Measurements from ENCODE around the gene GTPBP4. TPM values are rescaled to one million over a fixed set of nuclear protein-coding genes. Genes with fewer than 3 reads are reported as not detected.
"Not testable (repeated sequence)": the region's sequence is repeated elsewhere in the genome, so short reads cannot be mapped to it uniquely, and the experiment has no call there.

Gene GTPBP4
- polyA plus RNA-seq, 5 donors = 53.3 to 62.4 (median 55.7) TPM

DNA sequence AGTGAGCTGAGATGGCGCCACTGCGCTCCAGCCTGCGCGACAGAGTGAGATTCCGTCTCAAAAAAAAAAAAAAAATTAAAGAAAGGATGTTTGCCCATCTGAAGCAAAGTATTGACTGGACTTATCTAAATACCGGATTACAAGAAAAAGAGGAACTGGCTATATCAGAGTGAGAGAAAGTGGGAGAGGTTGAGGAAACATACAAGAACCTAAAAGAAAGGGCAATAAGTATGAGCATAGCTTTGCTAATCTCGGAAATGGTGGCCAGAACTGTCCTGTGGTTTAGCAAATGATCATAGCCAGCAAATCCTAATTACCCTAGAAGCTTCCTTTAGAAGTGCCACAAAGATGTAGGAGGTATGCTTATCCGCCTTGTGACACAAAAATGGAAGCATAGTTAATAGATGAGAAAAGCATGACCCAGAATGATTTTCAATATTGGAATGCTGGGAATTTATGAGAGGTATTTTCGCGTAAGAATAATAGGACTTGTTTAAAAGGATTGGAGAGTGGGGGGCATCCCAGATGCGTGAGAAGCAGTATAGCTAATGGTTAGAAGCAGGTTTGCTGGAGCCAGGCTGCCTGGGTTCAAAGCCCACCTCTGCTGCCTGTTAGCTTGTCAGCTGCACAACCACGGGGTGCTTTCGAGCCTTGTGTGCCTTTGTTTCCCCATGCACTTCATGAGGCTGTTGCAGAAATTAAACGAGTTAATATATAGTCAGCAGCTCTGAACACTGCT lies 1.2 kb upstream of the GTPBP4 start:
- DNase-seq = no peak

DNA sequence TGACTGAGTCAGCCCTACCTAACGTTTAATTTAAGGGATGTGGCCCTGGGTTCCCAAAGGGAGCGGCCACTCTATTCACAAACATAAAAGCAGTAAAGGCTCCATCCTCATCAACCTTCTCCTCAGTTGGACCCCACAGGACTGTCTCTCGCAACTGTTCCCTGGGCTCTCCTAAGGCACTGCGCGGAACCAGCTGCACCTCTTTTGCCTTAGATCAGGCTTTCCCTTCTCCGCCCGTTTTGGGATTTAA lies 689 bp upstream of the GTPBP4 start:
- DNase-seq = no peak

DNA sequence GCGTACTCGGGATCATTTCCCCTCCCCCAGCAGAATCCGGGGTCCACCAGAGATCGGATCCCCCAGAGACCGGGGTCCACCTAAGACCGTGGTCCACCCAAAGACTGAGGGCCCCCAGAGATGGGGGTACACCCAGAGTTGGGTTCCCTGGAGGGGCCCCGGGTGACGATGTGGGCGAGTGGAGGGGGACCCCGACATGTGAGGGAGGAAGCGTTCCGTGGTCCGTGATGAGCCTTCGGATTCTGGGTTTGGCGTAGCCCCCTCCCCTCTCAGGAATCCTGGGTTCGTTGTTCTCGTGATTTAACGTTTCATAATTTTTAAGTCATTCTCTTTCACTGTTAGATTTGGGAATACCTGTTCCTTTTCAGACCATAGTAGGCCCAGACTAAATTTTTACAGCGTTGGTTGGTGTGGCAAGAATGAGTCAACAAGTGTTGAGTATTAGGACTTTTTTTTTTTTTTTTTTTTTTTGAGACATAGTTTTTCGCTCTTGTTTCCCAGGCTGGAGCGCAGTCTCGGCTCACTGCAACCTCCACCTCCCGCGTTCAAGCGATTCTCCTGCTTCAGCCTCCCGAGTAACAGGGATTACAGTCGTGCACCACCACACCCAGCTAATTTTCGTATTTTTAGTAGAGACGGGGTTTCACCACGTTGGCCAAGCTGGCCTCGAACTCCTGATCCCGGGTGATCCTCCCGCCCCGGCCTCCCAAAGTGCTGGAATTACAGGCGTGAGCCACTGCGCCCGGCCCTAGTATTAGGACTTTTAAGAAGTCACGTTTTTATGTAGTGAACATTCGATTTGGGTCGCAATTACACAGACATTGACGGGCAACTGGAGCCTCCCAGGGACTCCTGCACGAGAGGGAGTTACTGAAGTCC lies 672 bp downstream of the GTPBP4 start:
- DNase-seq = no peak

DNA sequence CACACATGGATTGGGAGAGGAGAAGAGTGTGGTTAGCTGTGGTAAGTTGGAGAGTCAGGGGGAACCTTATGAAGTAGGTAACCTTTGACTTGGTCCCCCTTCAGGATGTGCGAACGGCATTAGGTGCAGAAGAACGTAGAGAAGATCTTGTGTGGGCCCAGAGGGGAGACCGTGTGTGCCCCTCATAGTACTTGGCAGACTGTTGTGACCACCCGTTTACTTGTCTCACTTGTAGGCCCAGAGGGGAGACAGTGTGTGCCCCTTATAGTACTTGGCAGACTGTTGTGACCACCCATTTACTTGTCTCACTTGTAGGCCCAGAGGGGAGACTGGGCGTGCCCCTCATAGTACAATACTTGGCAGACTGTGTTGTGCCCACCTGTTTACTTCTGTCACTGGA lies 2.6 kb downstream of the GTPBP4 start:
- no peak for DNase-seq

GRCh38 chr10:992467-992866 lies 4.2 kb downstream of the GTPBP4 start:
- DNase-seq = no peak

- DNase-seq = no peak
These were observed 4.6 kb downstream of the GTPBP4 start for GRCh38 chr10:992871-993270.

- no peak for DNase-seq
These were observed 6.8 kb downstream of the GTPBP4 start for GRCh38 chr10:994836-995558.

- no peak for DNase-seq
These were observed 7.3 kb downstream of the GTPBP4 start for GRCh38 chr10:995559-995926.

GRCh38 chr10:996031-996430 lies 7.8 kb downstream of the GTPBP4 start:
- DNase-seq = no peak

GRCh38 chr10:997266-998022 lies 9.2 kb downstream of the GTPBP4 start:
- DNase-seq = no peak

GRCh38 chr10:1002425-1003006 lies 14.3 kb downstream of the GTPBP4 start:
- DNase-seq = no peak

- no peak for DNase-seq
These were observed 15.8 kb downstream of the GTPBP4 start for GRCh38 chr10:1003884-1004670.

DNA sequence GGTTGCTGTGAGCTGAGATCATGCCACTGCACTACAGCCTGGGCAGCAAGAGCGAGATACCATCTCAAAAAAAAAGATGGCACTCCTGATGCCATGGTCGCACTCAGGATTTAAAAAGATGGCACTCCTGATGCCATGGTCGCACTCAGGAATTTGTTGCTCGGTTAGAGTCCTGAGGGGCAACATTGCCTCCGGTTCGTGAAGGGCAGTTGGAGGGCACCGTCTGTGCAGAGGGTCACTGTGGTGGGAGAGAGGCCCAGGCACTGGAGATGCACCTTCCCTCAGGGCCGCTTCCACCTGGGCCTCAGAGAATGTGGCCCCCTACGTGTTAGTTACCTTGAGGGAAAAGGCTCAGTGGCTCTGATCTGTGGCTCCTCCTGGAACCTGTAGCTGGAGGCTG lies 18.3 kb downstream of the GTPBP4 start:
- no peak for DNase-seq

DNA sequence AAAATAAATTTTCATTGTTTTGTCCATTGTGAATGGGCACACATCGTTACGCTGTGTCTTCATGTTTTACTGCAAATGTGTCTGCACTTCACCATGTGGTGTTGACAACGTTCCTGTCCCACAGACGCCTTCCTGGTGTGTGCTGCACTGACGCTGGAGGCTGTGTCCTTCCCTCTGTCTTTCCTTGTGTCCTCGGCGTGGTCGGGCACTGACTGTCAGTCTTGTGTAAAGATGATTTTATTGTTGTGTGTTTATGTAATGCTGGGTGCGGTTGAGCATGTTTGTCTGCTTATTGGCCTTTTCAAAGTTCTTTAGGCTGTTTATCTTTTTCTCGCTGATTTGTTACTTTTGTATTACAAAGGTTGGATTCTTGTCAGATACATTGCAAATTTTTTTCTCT lies 19.3 kb downstream of the GTPBP4 start:
- no peak for DNase-seq

DNA sequence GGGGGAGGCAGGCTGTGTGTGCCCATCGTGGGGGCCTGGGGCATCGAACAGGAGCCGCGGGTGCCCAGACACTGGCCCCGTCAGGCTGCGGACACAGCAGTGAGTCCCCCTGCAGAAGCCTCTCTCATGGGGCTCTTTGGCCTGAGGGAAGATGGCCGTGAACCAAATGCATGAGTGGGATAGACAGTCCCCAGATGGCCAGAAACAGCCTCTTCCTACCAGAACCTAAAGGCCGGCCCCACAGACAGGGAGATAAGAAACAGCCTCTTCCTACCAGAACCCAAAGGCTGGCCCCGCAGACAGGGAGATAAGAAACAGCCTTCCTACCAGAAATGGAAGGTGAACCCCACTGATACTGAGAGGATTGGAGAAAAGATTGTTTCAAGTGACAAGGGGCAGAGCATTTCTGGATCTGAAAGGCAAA lies 20.8 kb downstream of the GTPBP4 start:
- DNase-seq = no peak

DNA sequence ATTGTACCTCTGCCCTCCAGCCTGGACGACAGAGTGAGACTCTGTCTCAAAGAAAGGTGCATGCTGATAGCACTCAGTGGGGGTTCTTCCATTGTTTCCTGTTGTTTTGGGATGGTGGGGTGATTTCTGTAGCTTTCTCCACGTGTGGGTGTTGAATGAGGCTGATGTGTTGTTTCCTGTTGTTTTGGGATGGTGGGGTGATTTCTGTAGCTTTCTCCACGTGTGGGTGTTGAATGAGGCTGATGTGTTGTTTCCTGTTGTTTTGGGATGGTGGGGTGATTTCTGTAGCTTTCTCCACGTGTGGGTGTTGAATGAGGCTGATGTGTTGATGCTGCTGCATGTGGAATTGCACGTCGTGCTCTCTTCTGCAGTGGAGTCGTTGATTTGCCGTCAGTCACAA lies 21.7 kb downstream of the GTPBP4 start:
- not testable (repeated sequence) for DNase-seq

DNA sequence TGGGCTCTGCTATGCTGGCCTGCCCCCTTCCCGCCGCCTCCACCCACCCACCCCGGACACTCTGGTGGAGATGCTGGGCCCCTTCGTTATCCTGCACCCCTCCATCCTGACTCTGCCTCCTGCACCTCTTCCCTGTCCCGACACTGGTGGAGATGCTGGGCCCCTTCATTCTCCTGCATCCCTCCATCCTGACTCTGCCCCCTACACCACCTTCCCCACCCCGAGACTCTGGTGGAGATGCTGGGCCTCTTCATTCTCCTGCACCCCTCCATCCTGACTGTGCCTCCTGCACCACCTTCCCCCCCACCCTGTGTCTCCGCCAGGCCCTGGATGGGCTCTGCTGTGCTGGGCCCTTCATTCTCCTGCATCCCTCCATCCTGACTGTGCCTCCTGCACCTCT lies 22.5 kb downstream of the GTPBP4 start:
- DNase-seq = no peak

DNA sequence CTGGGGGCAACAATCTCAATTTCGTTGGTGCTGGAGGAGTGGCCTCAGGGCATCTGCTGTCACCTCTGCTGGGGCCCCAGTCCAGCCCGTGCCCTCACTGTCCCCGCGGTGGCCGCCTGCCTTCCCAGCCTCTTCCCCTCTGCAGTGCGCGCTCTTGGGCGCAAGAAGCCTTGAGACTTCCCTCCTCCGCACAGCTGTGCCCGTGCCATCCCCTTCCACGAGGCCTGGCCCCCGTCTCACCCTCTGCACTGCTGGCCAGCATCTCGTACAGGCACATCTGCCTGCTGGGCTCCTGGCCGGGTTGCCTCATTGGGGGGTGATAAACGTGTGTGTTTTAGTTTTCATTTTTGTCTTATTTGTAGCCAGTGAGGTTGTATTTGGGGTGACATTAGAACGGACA lies 23.5 kb downstream of the GTPBP4 start:
- no peak for DNase-seq

DNA sequence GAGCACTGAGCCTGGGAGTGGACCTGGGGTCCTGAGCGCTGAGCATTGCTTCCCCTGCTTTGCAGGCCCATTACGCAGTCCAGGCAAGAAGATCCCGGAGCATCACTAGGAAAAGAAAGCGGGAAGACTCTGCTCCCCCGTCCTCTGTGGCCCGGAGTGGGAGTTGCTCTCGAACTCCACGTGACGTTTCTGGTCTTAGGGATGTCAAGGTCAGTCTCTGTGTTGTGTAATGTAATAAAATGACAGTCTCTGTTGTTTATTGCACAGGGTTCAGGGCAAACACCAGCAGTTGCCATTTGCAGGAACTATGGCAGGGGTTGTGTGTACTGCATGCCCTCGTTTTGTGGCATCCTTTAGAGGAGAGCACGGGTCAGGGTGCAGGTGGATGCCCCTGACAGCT lies 27.5 kb downstream of the GTPBP4 start:
- DNase-seq = no peak

DNA sequence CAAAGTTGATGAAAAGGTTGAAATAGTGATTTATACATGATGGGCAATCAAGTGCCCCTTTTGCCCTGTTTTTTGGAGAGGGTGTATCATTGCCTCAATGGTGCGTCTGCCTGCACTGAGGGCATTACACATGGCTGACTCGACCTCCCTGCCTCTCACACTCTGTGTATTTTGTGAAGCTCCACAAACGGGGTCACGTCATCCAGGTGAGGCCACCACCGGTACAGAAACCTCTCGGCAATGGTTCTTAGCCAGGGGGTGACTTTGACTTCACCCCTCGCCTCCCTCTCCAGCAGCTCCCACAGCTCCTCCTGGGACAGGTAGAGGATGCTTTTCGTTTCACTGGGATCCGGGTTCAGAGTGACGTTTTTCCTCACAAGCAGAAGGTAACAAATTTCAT lies 31.1 kb downstream of the GTPBP4 start:
- no peak for DNase-seq

DNA sequence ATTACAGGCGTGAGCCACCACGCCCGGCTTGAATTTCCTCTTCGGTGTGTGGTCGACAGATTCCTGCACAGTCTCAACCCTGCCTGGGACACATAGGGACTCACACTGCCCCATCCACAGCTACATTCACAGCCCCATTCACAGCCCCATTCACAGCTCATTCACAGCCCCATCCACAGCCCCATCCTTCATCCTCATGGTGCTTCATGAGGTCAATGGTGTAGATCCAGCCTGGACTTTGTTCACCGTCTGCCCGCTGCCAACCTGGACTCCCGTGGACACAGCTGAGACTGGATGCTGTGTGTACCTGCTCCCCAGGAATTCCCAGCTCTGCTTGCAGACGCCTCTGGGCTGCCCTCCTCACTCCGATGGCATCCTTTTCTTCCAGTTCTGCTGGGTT lies 32.2 kb downstream of the GTPBP4 start:
- DNase-seq = no peak

Measured in right lung (tissue), 5 donors.